ENCODE results near the gene SCP2.

- TF ChIP-seq USF2 (IDR thresholded peaks at IDR 0.05; ENCODE audit: low read depth, low read length) = no peak
- TF ChIP-seq, protein P1, sequence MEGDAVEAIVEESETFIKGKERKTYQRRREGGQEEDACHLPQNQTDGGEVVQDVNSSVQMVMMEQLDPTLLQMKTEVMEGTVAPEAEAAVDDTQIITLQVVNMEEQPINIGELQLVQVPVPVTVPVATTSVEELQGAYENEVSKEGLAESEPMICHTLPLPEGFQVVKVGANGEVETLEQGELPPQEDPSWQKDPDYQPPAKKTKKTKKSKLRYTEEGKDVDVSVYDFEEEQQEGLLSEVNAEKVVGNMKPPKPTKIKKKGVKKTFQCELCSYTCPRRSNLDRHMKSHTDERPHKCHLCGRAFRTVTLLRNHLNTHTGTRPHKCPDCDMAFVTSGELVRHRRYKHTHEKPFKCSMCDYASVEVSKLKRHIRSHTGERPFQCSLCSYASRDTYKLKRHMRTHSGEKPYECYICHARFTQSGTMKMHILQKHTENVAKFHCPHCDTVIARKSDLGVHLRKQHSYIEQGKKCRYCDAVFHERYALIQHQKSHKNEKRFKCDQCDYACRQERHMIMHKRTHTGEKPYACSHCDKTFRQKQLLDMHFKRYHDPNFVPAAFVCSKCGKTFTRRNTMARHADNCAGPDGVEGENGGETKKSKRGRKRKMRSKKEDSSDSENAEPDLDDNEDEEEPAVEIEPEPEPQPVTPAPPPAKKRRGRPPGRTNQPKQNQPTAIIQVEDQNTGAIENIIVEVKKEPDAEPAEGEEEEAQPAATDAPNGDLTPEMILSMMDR (conservative IDR thresholded peaks at IDR 0.05; ENCODE audit: low read depth, low read length) = no peak
- TF ChIP-seq MAFK (IDR thresholded peaks at IDR 0.05; ENCODE audit: low read depth, low read length) = no peak
- no peak for TF ChIP-seq POLR2A (IDR thresholded peaks at IDR 0.05; ENCODE audit: low read depth, low read length)
- no peak for TF ChIP-seq RFX5 (IDR thresholded peaks at IDR 0.05; ENCODE audit: low read depth, low read length)
- no peak for TF ChIP-seq SMC3 (IDR thresholded peaks at IDR 0.05; ENCODE audit: low read depth, low read length)
- no peak for TF ChIP-seq MXI1 (IDR thresholded peaks at IDR 0.05; ENCODE audit: borderline replicate concordance, low read depth, low read length)
- TF ChIP-seq RAD21 (IDR thresholded peaks at IDR 0.05; ENCODE audit: low read length) = no peak
- no peak for TF ChIP-seq RCOR1 (IDR thresholded peaks at IDR 0.05; ENCODE audit: insufficient replicate concordance, low read length)
Measured at GRCh38 chr1:52906135-52906603, 20.9 kb upstream of the SCP2 start.
